GM19239 (cell line): ENCODE measurements around the gene FFAR4.

Experiments used
- DNase-seq: peaks from one replicate; pipeline ENCODE4 v3.0.0; 2011; ENCODE audit warnings: low spot score; ENCODE audit not compliant: insufficient read length
- FAIRE-seq: peaks from 2 replicates; lab custom pipeline; 2011; peaks lifted over from hg19 to GRCh38; lab: Jason Lieb, UNC

The FFAR4 gene

GRCh38 chr10:93568105-93568390 is 1.6 kb downstream of the FFAR4 start:
- FAIRE-seq = no peak
- no peak for DNase-seq

DNA sequence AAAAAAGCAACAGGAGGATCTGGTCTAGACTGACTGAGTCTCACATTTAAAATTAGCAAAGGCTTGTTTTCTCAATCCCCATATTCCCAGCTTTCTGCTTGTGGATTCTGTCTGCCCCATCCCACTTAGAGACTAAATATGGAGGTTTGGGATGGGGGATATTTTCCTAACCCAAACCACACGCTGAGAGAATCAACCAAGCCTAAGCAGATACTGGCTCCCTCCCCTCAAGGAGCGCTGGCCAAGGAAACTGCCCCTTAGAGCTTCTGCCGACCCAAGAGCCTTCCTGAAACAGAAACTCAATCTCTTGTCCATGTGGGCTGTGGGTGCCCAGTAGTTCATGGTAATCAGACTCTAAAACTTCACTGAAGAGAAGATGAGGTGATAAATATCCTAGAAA is 3.9 kb downstream of the FFAR4 start:
- DNase-seq (no peak), FAIRE-seq (no peak)

DNA sequence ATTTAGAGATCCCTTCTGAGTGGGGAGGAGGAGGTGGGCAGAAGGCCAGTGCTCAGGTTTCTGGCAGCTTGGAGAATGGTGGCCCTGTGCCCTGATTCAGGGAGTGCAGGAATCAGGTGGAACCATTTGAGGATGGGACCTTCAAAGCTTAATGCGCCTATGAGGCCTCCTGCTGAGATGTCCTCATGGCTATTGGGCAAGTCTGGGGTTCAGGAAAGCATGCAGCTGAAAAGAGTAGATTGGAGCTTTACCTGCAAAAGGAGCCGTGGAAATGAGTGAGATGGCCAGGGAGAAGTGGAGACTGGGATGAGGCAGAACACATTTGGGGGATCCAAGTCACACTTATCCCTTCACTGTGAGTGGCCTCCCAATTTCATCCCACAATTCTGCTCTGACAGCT is 6.1 kb downstream of the FFAR4 start:
- FAIRE-seq (no peak), DNase-seq (no peak)

DNA sequence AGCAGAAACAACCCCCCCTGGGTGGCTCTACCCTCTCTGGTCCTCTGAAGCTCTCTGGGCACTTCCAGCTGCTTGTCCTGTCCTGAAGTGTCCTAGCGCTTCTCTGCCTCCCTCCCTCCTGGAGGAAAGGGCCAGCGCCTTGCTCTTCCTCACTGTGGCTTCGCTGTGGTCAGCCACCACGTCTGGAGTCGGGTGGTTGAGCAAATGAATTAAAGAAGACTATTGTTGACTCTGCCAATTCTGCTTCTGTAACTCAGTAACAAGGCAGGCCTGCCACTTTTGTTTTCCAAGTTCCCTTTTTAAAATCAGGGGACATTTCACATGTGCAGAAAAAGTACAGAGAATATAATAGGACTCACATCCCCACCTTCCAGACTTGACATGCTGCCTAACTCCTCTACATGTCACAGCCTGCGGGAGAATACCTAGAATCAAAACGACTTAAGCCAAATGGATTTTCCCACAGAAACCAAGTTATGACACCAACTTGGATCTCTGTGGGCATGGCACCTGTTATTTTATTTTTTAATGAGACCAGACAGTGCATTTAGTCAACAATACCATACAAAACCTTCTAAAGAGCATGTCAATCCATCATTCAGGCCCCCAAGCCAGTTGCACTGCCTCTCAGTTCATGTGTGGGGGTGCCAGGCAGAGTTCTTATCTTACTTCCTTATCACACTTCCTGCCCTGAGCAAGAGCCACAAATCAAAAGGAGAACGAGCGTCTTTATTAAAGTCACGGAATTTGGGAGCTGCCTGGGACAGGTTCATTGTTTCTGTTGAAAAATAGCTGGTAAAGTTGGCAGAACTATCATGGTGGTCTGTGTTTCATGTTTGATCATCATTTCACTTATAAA is 6.8 kb downstream of the FFAR4 start:
- no peak for DNase-seq

DNA sequence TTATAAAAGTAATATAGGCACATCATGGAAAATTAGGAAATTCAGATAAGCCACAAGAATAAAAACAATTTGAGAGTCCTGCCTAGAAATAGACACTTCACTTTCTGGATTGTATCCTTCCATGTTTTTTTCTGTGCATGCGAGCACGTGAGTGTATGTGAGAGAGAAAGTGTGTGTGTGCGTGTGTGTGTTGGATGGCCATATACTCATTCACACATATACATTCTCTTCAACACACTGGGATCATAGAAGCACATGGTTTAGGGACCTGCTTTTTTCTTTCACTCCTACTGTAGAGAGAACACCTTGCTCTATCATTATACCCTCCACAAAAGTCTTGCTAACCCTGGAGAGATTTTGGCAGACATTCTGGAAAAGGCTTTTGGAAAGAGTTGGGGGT is 7.5 kb downstream of the FFAR4 start:
- FAIRE-seq (no peak), DNase-seq (no peak)

More for the DNA sequence above, 6.8 kb downstream of the FFAR4 start:
- FAIRE-seq = no peak

GRCh38 chr10:93576888-93577287 is 10.4 kb downstream of the FFAR4 start:
- DNase-seq (no peak), FAIRE-seq (no peak)

GRCh38 chr10:93577565-93577964 is 11.1 kb downstream of the FFAR4 start:
- DNase-seq (no peak), FAIRE-seq (no peak)

- DNase-seq = no peak
- no peak for FAIRE-seq
These were observed 12.6 kb downstream of the FFAR4 start for GRCh38 chr10:93579089-93579488.

GRCh38 chr10:93579985-93580711 is 13.7 kb downstream of the FFAR4 start:
- no peak for DNase-seq
- FAIRE-seq = no peak

- no peak for DNase-seq
- FAIRE-seq = no peak
These were observed 14.4 kb downstream of the FFAR4 start for GRCh38 chr10:93580828-93581227.

DNA sequence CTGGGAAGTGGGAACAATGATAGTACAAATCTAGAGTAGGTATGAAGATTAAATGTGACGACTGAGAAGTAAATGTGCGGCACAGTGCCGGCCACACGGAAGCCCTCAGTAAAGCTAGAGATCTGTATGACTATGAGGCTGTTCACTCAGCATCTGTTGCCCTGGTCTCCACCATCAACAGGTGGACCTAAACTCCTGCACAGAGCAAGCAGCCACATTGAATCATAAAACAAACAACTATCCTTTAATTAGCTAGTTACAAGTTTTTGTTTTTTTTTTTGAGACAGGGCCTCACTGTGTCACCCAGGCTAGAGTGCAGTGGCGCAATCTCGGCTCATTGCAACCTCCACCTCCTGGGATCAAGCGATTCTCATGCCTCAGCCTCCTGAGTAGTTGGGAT is 18.0 kb downstream of the FFAR4 start:
- FAIRE-seq (no peak), DNase-seq (no peak)

DNA sequence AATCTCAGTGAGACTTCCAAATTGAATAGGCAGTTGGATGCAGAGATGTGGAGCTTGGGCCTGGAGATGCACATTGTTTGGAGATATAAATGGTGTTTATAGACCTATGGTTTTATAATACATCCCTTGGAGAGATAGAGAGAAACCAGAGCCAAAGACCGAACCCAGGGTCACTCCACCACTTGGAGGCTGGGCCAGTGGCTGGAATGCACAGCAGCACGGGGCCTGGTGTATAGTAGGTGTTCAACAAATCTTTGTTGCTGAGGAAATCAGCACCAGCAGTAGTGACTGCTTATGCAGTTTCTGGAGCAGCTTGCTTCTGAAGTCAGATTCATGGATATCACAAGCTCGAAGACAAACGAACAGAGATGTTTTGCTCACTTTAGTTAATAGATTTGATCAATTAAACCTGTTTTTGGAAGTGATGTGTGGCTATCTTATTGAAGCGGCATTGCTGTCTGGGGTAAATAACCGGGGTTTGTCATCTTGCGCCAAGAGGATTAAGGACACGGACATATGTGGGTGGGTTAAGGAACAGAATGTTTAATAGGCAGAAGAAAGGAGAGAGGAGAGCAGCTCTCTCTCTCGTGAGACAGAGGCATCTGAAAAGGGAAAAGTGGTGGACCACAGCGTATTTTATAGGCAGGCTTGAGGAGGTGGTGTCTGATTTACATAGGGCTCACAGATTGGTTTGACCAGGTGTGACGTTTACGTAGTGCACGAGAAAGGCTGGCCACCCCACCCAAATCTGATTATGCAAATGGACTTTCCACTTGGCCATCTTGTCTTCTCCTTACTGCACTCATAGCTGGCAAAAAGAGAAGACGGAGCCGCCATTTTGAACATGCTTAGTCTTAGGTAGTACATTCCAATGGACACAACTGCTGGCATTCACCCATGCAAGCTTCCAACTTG is 23.4 kb downstream of the FFAR4 start:
- FAIRE-seq (no peak), DNase-seq (no peak)

- FAIRE-seq (no peak), DNase-seq (no peak)
These were observed 24.2 kb downstream of the FFAR4 start for GRCh38 chr10:93590638-93591037.

DNA sequence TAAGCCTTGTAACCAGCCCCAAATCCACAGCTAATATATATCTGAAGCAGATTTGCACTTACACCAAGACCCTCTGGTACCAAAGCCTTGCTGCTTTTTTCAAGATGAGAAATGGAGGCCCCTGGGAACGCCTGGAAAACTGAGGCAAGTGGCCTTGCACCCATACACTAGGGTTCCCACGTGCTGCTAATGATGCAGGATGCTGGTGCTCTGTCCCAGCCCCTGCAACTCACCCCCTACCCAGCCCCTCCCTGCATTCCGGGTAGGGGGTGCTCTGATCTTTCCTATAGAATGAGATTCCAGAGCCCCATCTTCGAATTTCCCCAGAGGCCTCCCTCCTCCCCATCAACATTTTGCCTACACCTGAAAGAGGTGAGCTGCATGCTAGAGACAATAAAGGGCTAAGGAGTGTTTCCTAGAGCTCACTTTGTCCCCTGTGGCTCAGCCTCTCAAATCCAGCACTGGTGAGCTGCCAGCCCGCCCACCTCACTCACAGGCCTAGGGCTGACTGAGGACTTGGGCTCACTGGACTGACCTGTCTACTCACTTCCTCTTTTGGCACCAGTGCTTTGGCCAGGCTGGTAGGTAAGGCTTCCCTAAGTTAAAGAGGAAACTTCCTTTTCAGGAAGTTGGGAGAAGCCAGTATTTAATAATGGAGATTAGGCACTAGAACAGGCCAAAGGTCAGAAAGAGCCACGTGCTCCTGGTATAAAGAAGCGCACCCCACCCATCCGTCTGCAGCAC is 24.8 kb downstream of the FFAR4 start:
- no peak for FAIRE-seq
- no peak for DNase-seq

- no peak for FAIRE-seq
- no peak for DNase-seq
These were observed 26.8 kb downstream of the FFAR4 start for GRCh38 chr10:93593254-93593653.

- FAIRE-seq (no peak), DNase-seq (no peak)
These were observed 27.3 kb downstream of the FFAR4 start for GRCh38 chr10:93593749-93594148.

- DNase-seq (no peak), FAIRE-seq (no peak)
These were observed 28.1 kb downstream of the FFAR4 start for GRCh38 chr10:93594518-93594917.

GRCh38 chr10:93595378-93596161 is 29.1 kb downstream of the FFAR4 start:
- DNase-seq = no peak

GRCh38 chr10:93596539-93596938 is 30.1 kb downstream of the FFAR4 start:
- no peak for FAIRE-seq

More at GRCh38 chr10:93595378-93596161, 29.1 kb downstream of the FFAR4 start:
- FAIRE-seq = no peak

More at GRCh38 chr10:93596539-93596938, 30.1 kb downstream of the FFAR4 start:
- no peak for DNase-seq
